Common myeloid progenitor, CD34-positive (primary cell): ENCODE data around the gene ARHGAP1.

Experiments used
- CTCF ChIA-PET: fragments of 350-600 bp; sonication (Branson Sonifier 250); formaldehyde crosslinking; loops from one replicate; lab custom pipeline; 2021; ENCODE audit warnings: antibody characterized with exemption; lab: Charles Lee
- POLR2A ChIA-PET: fragments of 350-600 bp; sonication (Branson Sonifier 250); formaldehyde crosslinking; loops from one replicate; lab custom pipeline; 2021; ENCODE audit warnings: antibody characterized with exemption; lab: Charles Lee
- DNase-seq, 3 donors: peaks; one replicate each; pipeline versions ENCODE4 v3.0.0 to v3.0.0-alpha.2; 2013
- H3K27ac ChIP-seq, 2 experiments: 1 replicate in 1 of 2; 2 replicates in 1 of 2; pipeline ENCODE4 v1.7.0; 2013; ENCODE audit warnings: inconsistent platforms in 2 of 2, low read length in 2 of 2, mild to moderate bottlenecking in 2 of 2, low read depth in 1 of 2, moderate library complexity in 1 of 2; ENCODE audit not compliant: severe bottlenecking in 2 of 2, insufficient read depth in 1 of 2, poor library complexity in 1 of 2
- H3K27me3 ChIP-seq, 5 experiments: replicated peaks in 2 of 5; 1 replicate in 3 of 5; 2 replicates in 2 of 5; pipeline versions ENCODE4 v1.6.1 to v1.7.0; 2013; ENCODE audit warnings: low read length in 4 of 5, mild to moderate bottlenecking in 2 of 5, moderate library complexity in 2 of 5, inconsistent platforms in 1 of 5; ENCODE audit not compliant: insufficient read depth in 5 of 5, control insufficient read depth in 4 of 5
- H3K36me3 ChIP-seq, 4 experiments: 1 replicate in 2 of 4; 2 replicates in 2 of 4; pipeline versions ENCODE4 v1.6.1 to v1.7.0; 2013; ENCODE audit warnings: low read length in 3 of 4, control low read depth in 1 of 4, mild to moderate bottlenecking in 1 of 4; ENCODE audit not compliant: control insufficient read depth in 4 of 4, insufficient read depth in 4 of 4
- H3K4me1 ChIP-seq, 4 experiments: 1 replicate in 3 of 4; 2 replicates in 1 of 4; pipeline versions ENCODE4 v1.6.1 to v1.7.1; 2013; ENCODE audit warnings: low read length in 3 of 4, mild to moderate bottlenecking in 3 of 4, control low read depth in 1 of 4, inconsistent platforms in 1 of 4, moderate library complexity in 1 of 4; ENCODE audit not compliant: control insufficient read depth in 4 of 4, insufficient read depth in 4 of 4; ENCODE audit errors: control extremely low read depth in 1 of 4
- H3K4me3 ChIP-seq, 7 experiments: 1 replicate in 4 of 7; 2 replicates in 3 of 7; pipeline versions ENCODE4 v1.5.1 to v1.7.0; 2013; ENCODE audit warnings: mild to moderate bottlenecking in 7 of 7, low read length in 6 of 7, moderate library complexity in 6 of 7, inconsistent platforms in 2 of 7, low read depth in 2 of 7, control low read depth in 1 of 7; ENCODE audit not compliant: insufficient read depth in 4 of 7, control insufficient read depth in 1 of 7; ENCODE audit errors: extremely low read depth in 1 of 7
- H3K9me3 ChIP-seq, 5 experiments: 1 replicate in 4 of 5; 2 replicates in 1 of 5; pipeline versions ENCODE4 v1.6.1 to v1.7.1; 2013; ENCODE audit warnings: low read length in 4 of 5, mild to moderate bottlenecking in 2 of 5, inconsistent platforms in 1 of 5, low read depth in 1 of 5, moderate library complexity in 1 of 5; ENCODE audit not compliant: control insufficient read depth in 4 of 5, insufficient read depth in 2 of 5; ENCODE audit errors: control extremely low read depth in 1 of 5
- WGBS: methylation state at CpG from one replicate; pipeline ENCODE4 v1.1.5; 2013; ENCODE audit not compliant: insufficient coverage; 5-methylcytosine and 5-hydroxymethylcytosine counted together

ARHGAP1 gene

GRCh38 chr11:46694607-46695006, 5.8 kb downstream of the ARHGAP1 start:
- no peak overlapping the region for H3K27ac ChIP-seq
- H3K27me3 ChIP-seq, result no peaks in the 10 kb centered on the region
- 100% methylated on average over 3 of the region's 7 CpGs for WGBS
- DNase-seq, result no peak
- POLR2A ChIA-PET, result no interaction called here
- no peaks in the 10 kb centered on the region for H3K9me3 ChIP-seq
- H3K4me3 ChIP-seq, result no peak overlapping the region
- CTCF ChIA-PET, result interaction anchor here (1.0 to 3.2 kb wide), 2 partner anchors 21 to 24 kb away, joined by 3 to 13 read pairs; no protein-coding TSS in a partner anchor
- peaks cover 7 to 60% (median 43%) of the 10 kb centered on the region in 4 experiments for H3K36me3 ChIP-seq
- peaks cover 0 to 15% (median 11%) of the 10 kb centered on the region in 4 experiments for H3K4me1 ChIP-seq

GRCh38 chr11:46694072-46694471, 6.3 kb downstream of the ARHGAP1 start:
- WGBS, result 97% methylated on average over 3 of the region's 6 CpGs
- Histone ChIP-seq H3K36me3 (peaks cover 7 to 63% (median 45%) of the 10 kb centered on the region in 4 experiments), H3K9me3 (no peaks in the 10 kb centered on the region), H3K27me3 (no peaks in the 10 kb centered on the region), H3K4me3 (no peak overlapping the region), H3K27ac (no peak overlapping the region), H3K4me1 (peaks cover 0 to 9% (median 8%) of the 10 kb centered on the region in 4 experiments)
- ChIA-PET POLR2A (no interaction called here), CTCF (interaction anchor here (1.0 to 3.2 kb wide), 2 partner anchors 20 to 23 kb away, joined by 3 to 13 read pairs; no protein-coding TSS in a partner anchor)
- DNase-seq, result no peak

DNA sequence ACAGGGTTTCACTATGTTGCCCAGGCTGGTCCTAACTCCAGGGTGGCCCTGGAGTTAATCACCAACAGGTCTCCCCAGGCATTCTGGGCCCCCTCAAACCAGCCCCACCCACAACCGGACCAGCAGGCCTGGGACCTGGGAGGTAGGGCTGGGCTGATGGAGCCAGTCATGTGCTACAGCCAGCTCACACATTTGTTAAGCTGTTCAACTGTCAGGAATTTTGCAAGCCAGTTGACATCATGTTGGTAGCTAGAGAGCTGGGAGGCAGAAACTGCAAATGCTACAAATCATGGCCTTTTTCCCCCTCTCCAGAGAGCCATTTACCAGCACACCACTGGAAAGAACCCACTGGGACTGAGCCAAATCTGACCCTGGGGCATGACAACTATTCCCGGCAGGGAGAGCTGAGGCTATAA, 6.8 kb downstream of the ARHGAP1 start:
- no peak for DNase-seq
- no peaks in the 10 kb centered on the region for H3K27me3 ChIP-seq
- no peaks in the 10 kb centered on the region for H3K9me3 ChIP-seq
- ChIA-PET POLR2A (no interaction called here), CTCF (interaction anchor here (1.0 kb wide), 1 partner anchor 20 kb away, joined by 3 read pairs; no protein-coding TSS in a partner anchor)
- H3K4me3 ChIP-seq, result no peak overlapping the region
- peaks cover 0 to 7% (median 4%) of the 10 kb centered on the region in 4 experiments for H3K4me1 ChIP-seq
- 100% methylated on average over 2 of the region's 2 CpGs for WGBS
- peaks cover 7 to 64% (median 49%) of the 10 kb centered on the region in 4 experiments for H3K36me3 ChIP-seq
- H3K27ac ChIP-seq, result no peak overlapping the region

- peaks cover 0 to 2% (median 0%) of the 10 kb centered on the region in 4 experiments for H3K4me1 ChIP-seq
- no peak overlapping the region for H3K27ac ChIP-seq
- ChIA-PET CTCF (interaction anchor here (0.6 to 1.5 kb wide), 5 partner anchors 9 to 233 kb away, joined by 3 to 4 read pairs (median 4); partner anchors contain the start of genes ARHGAP1 and ZNF408), POLR2A (no interaction called here)
- H3K9me3 ChIP-seq, result no peaks in the 10 kb centered on the region
- H3K36me3 ChIP-seq, result peaks cover 7 to 75% (median 59%) of the 10 kb centered on the region in 4 experiments
- no peaks in the 10 kb centered on the region for H3K27me3 ChIP-seq
- no peak for DNase-seq
- no peak overlapping the region for H3K4me3 ChIP-seq
- 100% methylated on average over 3 of the region's 4 CpGs for WGBS
Measured at GRCh38 chr11:46692450-46692849, 8.0 kb downstream of the ARHGAP1 start.

DNA sequence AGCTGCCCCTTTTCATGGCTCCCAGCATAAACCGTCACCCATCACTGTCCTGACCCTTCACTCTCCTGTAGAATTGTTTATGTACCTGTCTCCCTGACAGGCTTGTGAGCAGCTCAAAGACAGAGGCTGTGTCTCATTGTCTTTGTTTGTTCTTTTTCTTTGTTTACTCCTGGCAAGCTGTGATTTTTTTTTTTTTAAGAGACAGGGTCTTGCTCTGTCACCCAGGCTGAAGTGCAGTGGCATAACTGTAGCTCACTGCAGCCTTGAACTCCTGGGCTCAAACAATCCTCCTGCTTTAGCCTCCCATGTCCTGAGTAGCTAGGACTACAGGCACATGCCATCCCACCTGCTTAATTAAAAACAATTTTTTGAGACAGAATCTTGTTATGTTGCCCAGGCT, 9.7 kb downstream of the ARHGAP1 start:
- POLR2A ChIA-PET, result no interaction called here
- CTCF ChIA-PET, result interaction anchor here (1.1 kb wide), 2 partner anchors 16 to 19 kb away, joined by 3 read pairs; no protein-coding TSS in a partner anchor
- DNase-seq, result no peak
- Histone ChIP-seq H3K4me1 (no peaks in the 10 kb centered on the region), H3K36me3 (peaks cover 10 to 74% (median 58%) of the 10 kb centered on the region in 4 experiments), H3K9me3 (no peaks in the 10 kb centered on the region), H3K4me3 (no peak overlapping the region), H3K27ac (no peak overlapping the region), H3K27me3 (no peaks in the 10 kb centered on the region)
- WGBS, result 80% methylated on average over 1 of the region's 1 CpG

- Histone ChIP-seq H3K27ac (peak overlapping the region in 1 of 2 experiments; percentile 16), H3K4me3 (no peak overlapping the region), H3K4me1 (peaks cover 0 to 11% (median 0%) of the 10 kb centered on the region in 4 experiments), H3K9me3 (no peaks in the 10 kb centered on the region), H3K27me3 (no peaks in the 10 kb centered on the region), H3K36me3 (peaks cover 8 to 54% (median 39%) of the 10 kb centered on the region in 4 experiments)
- POLR2A ChIA-PET, result no interaction called here
- CTCF ChIA-PET, result interaction anchor here (0.7 to 1.0 kb wide), 3 partner anchors 13 to 69 kb away, joined by 3 read pairs; no protein-coding TSS in a partner anchor
- DNase-seq, result no peak
- WGBS, result 93% methylated on average over 11 of the region's 15 CpGs
Measured at GRCh38 chr11:46686886-46687795, 13.3 kb downstream of the ARHGAP1 start.
